Body of pancreas (tissue), 4 donors: ENCODE data around the gene MTHFS.

ENCODE experiments used
- CTCF ChIP-seq, 7 experiments: fragments of 450-650 bp in 4 of 7; fragments of 200-600 bp in 3 of 7; sonication (generic) in 3 of 7; IDR thresholded peaks; one replicate each; pipeline ENCODE4 v1.5.1; 2016 to 2019; ENCODE audit warnings: antibody characterized with exemption in 7 of 7
- POLR2A ChIP-seq, 3 donors: fragments of 450-650 bp; IDR thresholded peaks; one replicate each; pipeline ENCODE4 v1.6.1; 2016; ENCODE audit warnings: antibody characterized with exemption in 3 of 3, mild to moderate bottlenecking in 2 of 3

DNA sequence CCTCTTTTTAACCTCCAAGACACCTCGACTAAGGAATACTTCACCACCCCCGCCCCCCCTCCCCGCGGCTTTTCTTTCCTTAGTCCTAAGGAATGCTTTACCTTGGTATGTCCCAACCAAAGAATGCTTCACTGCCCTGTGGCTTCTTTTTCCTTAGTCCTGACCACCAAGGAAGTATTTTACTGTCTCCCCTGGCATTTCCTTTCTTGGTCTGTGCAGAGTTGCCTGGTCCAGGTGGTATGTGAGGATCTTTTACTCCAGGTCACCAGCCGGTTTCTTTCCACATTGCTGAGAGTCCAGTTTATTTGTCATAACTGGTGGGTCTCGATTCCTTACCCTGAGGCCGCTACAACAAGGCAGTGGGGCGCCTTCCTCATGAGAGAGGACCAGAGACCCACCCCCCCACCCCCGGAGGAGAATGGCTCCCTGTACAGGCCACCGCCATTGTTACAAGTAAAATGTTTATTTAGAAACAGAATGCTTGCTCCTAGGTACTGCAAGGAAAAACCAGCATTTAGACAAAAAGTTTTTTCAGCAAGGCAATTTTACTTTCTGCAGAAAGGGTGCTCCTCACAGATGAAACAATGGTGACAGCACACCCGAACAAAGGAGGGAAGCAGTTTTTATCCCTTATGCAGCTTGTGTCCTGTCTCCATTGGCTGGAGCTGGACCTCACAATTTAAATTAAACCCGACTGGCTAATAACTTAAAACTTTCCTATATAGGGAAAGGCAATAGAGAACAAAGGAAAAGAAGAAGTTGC lies 23.1 kb upstream of the MTHFS start:
- TF ChIP-seq POLR2A (IDR thresholded peaks at IDR 0.05) (no peak), CTCF (IDR thresholded peaks at IDR 0.05) (no peak)
